SK-N-MC (cell line): ENCODE measurements around the gene EGLN1.

ENCODE experiments used
- EZH2 ChIP-seq: fragments of 200-600 bp; sonication (generic); IDR thresholded peaks from one replicate; pipeline ENCODE4 v1.6.1; 2017; ENCODE audit warnings: antibody characterized with exemption
- POLR2AphosphoS5 ChIP-seq: IDR thresholded peaks from 2 replicates; pipeline ENCODE4 v1.6.1; 2012; ENCODE audit warnings: mild to moderate bottlenecking, low read depth, low read length, borderline replicate concordance

DNA sequence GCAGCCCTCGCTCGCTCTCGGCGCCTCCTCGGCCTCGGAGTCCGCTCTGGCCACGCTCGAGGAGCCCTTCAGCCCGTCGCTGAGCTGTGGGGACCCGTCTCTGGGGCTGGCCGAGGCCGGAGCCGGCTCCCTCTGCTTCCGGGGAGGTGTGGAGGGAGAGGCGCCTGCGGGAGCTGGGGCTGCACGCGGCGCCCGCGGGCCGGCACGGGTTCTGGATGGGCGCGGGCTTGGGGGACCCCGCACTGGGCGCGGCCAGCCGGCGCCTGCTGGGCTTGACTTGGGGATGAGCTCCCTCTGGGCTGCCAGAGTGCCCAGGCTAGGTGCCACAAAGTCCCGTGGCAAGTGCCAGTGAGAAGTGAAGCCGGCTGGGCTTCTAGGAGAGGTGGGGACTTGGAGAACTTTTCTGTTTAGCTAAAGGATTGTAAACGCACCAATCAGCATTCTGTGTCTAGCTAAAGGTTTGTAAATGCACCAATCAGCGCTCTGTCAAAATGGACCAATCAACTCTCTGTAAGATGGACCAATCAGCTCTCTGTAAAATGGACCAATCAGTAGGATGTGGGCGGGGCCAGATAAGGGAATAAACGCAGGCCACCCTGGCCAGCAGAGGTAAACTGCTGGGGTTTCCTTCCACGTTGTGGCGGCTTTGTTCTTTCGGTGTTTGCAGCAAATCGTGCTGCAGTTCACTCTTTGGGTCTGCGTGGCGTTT lies 104.6 kb downstream of the EGLN1 start:
- TF ChIP-seq EZH2 (no peak), POLR2AphosphoS5 (no peak)
